Uterus (tissue), 4 donors: ENCODE data around the gene MLX. TPM values are rescaled to one million over a fixed set of nuclear protein-coding genes. Genes with fewer than 3 reads are reported as not detected.
"Not testable (repeated sequence)": the region's sequence is repeated elsewhere in the genome, so short reads cannot be mapped to it uniquely, and the experiment has no call there.

ENCODE experiments used
- DNase-seq, 2 donors: peaks; one replicate each; pipeline ENCODE4 v3.0.0-alpha.2; 2019 to 2020
- H3K27ac ChIP-seq, 2 donors: fragments of 200-600 bp; sonication (generic); 1 replicate in 1 of 2; 2 replicates in 1 of 2; pipeline ENCODE4 v1.5.1; 2016 to 2018
- H3K27me3 ChIP-seq, 2 donors: fragments of 200-600 bp; sonication (generic); one replicate each; pipeline ENCODE4 v1.5.1; 2018 to 2019; ENCODE audit warnings: control low read depth in 1 of 2
- H3K36me3 ChIP-seq, 2 donors: fragments of 200-600 bp; sonication (generic); one replicate each; pipeline ENCODE4 v1.5.1; 2019; ENCODE audit warnings: control low read depth in 1 of 2
- H3K4me1 ChIP-seq, 2 donors: fragments of 200-600 bp; sonication (generic); one replicate each; pipeline ENCODE4 v1.5.1; 2018 to 2019; ENCODE audit warnings: control low read depth in 1 of 2
- H3K4me3 ChIP-seq, 2 donors: fragments of 200-600 bp; sonication (generic); 1 replicate in 1 of 2; 2 replicates in 1 of 2; pipeline ENCODE4 v1.5.1; 2018 to 2019; ENCODE audit warnings: mild to moderate bottlenecking in 1 of 2
- H3K9me3 ChIP-seq, 2 donors: fragments of 200-600 bp; sonication (generic); one replicate each; pipeline ENCODE4 v1.5.1; 2019; ENCODE audit warnings: control low read depth in 1 of 2
- POLR2A ChIP-seq, 2 donors: fragments of 450-650 bp; IDR thresholded peaks; one replicate each; pipeline ENCODE4 v1.6.1; 2016; ENCODE audit warnings: antibody characterized with exemption in 2 of 2, mild to moderate bottlenecking in 1 of 2, moderate library complexity in 1 of 2
- intact Hi-C: fragments of 100-400 bp; cut with DNase I; formaldehyde crosslinking; loops from one replicate; pipeline ENCODE4 v1.15.1; 2023; ENCODE audit warnings: low total_unique reads
- total RNA-seq, 4 donors: library from RNA; depleted of rRNA in 3 of 4; stranded (reverse); fragments of >200 nt in 3 of 4; gene quantifications; one replicate each; pipeline versions ENCODE4 v1.1.0 to v1.2.4, GENCODE V29; 2014 to 2023
- TF ChIP-seq, protein P1 (sequence below), 4 experiments: fragments of 200-600 bp in 2 of 4; fragments of 450-650 bp in 2 of 4; sonication (generic) in 2 of 4; IDR thresholded peaks; one replicate each; pipeline ENCODE4 v1.5.1; 2016 to 2019; ENCODE audit warnings: antibody characterized with exemption in 4 of 4, mild to moderate bottlenecking in 2 of 4, moderate library complexity in 1 of 4
- donor health status: DM: yes; HTN: yes; CAD: no.

Gene MLX
- total RNA-seq, 4 donors from 2014 or later: 6.9 to 50.0 (median 35.1) TPM

DNA sequence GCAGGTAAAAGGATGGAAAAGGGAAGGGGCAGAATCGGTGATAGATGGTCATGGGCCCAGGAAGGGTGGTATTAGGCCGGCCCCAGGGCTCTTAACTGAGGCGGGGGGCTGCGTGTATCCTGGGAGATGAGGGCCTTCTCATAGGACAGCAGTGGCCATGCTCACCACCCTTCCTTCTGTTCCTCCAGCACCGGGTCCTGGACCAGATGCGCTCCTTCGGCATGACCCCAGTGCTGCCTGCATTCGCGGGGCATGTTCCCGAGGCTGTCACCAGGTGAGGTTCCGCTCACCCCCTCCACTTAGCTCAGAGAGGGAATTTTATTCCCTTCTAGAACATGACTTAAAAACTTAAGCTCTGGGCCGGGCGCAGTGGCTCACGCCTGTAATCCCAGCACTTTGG lies 28.4 kb upstream of the MLX start:
- no peaks in the 10 kb centered on the region for H3K36me3 ChIP-seq
- H3K4me1 ChIP-seq: peaks cover 0 to 7% of the 10 kb centered on the region in 2 donors
- H3K9me3 ChIP-seq: no peaks in the 10 kb centered on the region
- TF ChIP-seq POLR2A (IDR thresholded peaks at IDR 0.05): no peak
- TF ChIP-seq, protein P1, sequence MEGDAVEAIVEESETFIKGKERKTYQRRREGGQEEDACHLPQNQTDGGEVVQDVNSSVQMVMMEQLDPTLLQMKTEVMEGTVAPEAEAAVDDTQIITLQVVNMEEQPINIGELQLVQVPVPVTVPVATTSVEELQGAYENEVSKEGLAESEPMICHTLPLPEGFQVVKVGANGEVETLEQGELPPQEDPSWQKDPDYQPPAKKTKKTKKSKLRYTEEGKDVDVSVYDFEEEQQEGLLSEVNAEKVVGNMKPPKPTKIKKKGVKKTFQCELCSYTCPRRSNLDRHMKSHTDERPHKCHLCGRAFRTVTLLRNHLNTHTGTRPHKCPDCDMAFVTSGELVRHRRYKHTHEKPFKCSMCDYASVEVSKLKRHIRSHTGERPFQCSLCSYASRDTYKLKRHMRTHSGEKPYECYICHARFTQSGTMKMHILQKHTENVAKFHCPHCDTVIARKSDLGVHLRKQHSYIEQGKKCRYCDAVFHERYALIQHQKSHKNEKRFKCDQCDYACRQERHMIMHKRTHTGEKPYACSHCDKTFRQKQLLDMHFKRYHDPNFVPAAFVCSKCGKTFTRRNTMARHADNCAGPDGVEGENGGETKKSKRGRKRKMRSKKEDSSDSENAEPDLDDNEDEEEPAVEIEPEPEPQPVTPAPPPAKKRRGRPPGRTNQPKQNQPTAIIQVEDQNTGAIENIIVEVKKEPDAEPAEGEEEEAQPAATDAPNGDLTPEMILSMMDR (IDR thresholded peaks at IDR 0.05): no peak
- H3K4me3 ChIP-seq: no peak overlapping the region
- intact Hi-C loops: no loop called here
- no peak overlapping the region for H3K27ac ChIP-seq
- H3K27me3 ChIP-seq: no peaks in the 10 kb centered on the region
- no peak for DNase-seq

DNA sequence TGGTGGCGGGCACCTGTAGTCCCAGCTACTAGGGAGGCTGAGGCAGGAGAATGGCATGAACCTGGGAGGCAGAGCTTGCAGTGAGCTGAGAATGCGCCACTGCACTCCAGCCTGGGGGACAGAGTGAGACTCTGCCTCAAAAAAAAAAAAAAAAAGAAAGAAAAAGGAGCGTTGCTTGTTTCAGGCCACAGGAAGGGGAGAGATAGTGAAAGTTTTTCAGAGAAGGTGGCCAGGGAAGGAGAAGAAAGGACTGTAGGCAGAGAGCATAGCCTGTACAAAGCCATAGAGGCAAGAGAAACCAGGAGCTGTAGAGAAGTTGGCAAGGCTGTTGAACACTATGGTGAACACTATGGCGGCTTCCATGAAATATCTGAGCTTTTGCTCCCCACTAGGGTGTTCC lies 26.3 kb upstream of the MLX start:
- H3K4me1 ChIP-seq, H3K9me3 ChIP-seq, H3K4me3 ChIP-seq, intact Hi-C loops, H3K27me3 ChIP-seq, H3K36me3 ChIP-seq, DNase-seq, H3K27ac ChIP-seq: not testable (repeated sequence)

DNA sequence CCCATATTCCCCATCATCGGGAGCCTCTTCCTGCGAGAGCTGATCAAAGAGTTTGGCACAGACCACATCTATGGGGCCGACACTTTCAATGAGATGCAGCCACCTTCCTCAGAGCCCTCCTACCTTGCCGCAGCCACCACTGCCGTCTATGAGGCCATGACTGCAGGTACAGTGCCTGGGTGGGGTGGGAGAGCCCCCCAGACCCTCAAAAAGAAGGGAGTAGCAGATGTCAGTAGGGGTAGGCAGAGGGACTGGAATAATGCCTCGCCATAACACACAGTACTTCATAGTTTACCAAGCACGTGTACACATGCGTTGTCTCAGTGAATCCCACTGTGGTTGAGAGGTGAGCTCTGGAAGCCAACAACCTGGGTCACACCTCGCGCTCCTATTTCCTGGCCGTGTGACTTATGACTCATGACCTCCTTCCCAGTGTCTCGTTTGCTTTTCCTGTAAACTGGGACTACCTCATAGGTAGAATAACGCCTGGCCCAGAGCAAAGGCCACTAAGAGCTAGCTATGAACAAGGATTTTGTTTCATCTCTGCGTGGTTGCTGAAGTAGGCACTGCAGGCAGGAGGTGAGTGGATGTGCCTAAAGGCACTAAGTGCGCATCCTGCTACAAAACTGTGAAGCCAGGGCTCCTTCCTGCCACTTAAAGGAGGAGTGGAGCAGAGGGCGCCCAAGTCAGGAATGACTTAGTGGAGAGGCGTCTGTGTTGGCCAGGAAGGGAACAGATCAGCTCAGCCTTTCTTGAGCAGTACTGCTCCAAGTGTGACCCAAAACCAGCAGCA lies 25.7 kb upstream of the MLX start:
- H3K36me3 ChIP-seq: no peaks in the 10 kb centered on the region
- H3K4me3 ChIP-seq: no peak overlapping the region
- intact Hi-C loops: no loop called here
- no peak overlapping the region for H3K27ac ChIP-seq
- TF ChIP-seq POLR2A (IDR thresholded peaks at IDR 0.05): no peak
- TF ChIP-seq, protein P1 (IDR thresholded peaks at IDR 0.05): no peak
- no peaks in the 10 kb centered on the region for H3K4me1 ChIP-seq
- no peaks in the 10 kb centered on the region for H3K27me3 ChIP-seq
- no peaks in the 10 kb centered on the region for H3K9me3 ChIP-seq
- no peak for DNase-seq

DNA sequence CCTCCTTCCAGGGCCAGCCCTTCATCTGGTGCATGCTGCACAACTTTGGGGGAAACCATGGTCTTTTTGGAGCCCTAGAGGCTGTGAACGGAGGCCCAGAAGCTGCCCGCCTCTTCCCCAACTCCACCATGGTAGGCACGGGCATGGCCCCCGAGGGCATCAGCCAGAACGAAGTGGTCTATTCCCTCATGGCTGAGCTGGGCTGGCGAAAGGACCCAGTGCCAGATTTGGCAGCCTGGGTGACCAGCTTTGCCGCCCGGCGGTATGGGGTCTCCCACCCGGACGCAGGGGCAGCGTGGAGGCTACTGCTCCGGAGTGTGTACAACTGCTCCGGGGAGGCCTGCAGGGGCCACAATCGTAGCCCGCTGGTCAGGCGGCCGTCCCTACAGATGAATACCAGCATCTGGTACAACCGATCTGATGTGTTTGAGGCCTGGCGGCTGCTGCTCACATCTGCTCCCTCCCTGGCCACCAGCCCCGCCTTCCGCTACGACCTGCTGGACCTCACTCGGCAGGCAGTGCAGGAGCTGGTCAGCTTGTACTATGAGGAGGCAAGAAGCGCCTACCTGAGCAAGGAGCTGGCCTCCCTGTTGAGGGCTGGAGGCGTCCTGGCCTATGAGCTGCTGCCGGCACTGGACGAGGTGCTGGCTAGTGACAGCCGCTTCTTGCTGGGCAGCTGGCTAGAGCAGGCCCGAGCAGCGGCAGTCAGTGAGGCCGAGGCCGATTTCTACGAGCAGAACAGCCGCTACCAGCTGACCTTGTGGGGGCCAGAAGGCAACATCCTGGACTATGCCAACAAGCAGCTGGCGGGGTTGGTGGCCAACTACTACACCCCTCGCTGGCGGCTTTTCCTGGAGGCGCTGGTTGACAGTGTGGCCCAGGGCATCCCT lies 23.5 kb upstream of the MLX start:
- DNase-seq: no peak
- H3K27me3 ChIP-seq: no peaks in the 10 kb centered on the region
- H3K36me3 ChIP-seq: no peaks in the 10 kb centered on the region
- TF ChIP-seq, protein P1 (IDR thresholded peaks at IDR 0.05): no peak
- no peak for TF ChIP-seq POLR2A (IDR thresholded peaks at IDR 0.05)
- no peaks in the 10 kb centered on the region for H3K9me3 ChIP-seq
- intact Hi-C loops: no loop called here
- no peak overlapping the region for H3K27ac ChIP-seq
- no peak overlapping the region for H3K4me3 ChIP-seq
- no peaks in the 10 kb centered on the region for H3K4me1 ChIP-seq

DNA sequence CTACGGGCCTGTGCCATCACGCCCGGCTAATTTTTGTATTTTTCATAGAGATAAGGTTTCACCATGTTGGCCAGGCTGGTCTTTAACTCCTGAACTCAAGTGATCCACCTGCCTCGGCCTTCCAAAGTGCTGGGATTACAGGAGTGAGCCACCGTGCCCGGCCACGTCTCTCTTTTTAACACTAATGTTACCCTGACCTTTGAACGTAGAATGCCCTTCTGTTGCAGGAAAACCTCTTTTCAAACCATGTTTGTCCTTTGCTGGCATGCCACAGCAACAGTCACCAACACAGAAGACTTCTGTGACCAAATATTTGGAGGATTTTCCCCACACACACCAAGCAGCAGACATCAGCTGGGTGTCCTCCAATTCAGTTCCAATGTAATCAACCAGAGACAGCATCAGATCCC lies 22.0 kb upstream of the MLX start:
- Histone ChIP-seq H3K4me1 (no peaks in the 10 kb centered on the region), H3K4me3 (no peak overlapping the region), H3K27ac (no peak overlapping the region), H3K9me3 (no peaks in the 10 kb centered on the region), H3K36me3 (no peaks in the 10 kb centered on the region), H3K27me3 (no peaks in the 10 kb centered on the region)
- intact Hi-C loops: no loop called here
- TF ChIP-seq, protein P1 (IDR thresholded peaks at IDR 0.05): no peak
- no peak for TF ChIP-seq POLR2A (IDR thresholded peaks at IDR 0.05)
- no peak for DNase-seq

DNA sequence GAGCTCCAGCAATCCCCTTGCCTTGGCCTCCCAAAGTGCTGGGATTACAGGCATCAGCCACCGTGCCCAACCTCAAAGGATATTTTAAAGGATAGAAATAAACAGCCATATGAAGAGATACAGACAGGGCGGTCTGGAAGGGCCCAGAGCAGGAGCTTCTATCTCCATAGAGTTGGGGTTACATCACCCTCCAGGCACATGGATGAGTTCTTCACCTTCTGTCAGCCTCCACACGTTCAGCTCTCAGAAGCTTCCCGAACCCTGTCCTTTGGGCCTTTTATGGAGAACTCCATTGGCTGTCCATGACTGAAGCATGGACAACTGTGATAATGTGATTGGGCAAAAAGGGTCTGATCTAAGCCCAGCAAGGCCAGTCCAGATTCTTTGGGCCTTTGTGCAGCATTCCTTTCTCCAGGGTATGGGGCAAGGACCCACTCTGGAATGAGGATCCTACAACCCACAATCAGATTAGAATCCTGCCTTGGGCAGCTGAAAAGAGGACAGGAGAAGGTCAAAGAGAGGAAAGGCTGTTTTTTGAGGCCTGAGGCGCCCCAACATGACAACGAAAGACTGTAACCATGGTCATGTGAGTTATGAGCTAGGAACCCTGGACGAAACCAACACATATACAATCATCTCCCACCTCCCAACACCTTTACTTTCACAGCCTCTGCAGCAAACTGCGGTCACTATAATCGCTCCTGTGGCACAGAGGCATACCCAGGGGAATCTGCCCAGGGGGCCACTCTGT lies 21.0 kb upstream of the MLX start:
- H3K9me3 ChIP-seq, intact Hi-C loops, H3K4me1 ChIP-seq, DNase-seq, H3K27me3 ChIP-seq, H3K27ac ChIP-seq, H3K36me3 ChIP-seq, H3K4me3 ChIP-seq: not testable (repeated sequence)
